22Rv1 (cell line): ENCODE measurements around the gene SLC43A1.

ENCODE experiments used
- CTCF ChIP-seq: fragments of 450-650 bp; IDR thresholded peaks from 2 replicates; pipeline ENCODE4 v1.5.1; 2017; ENCODE audit warnings: mild to moderate bottlenecking
- ZFX ChIP-seq: fragments of 450-650 bp; IDR thresholded peaks from 2 replicates; pipeline ENCODE4 v1.6.1; 2017; ENCODE audit warnings: antibody characterized with exemption, borderline replicate concordance

- peak; percentile 81 for TF ChIP-seq CTCF
- no peak for TF ChIP-seq ZFX
Observed at GRCh38 chr11:57482782-57483561, 32.5 kb downstream of the SLC43A1 start.
